ENCODE results near the gene ATF7.
"Not testable (repeated sequence)": the region's sequence is repeated elsewhere in the genome, so short reads cannot be mapped to it uniquely, and the experiment has no call there.

Gene ATF7

GRCh38 chr12:53551889-53552291 is 74.3 kb downstream of the ATF7 start:
- no peak for DNase-seq (ENCODE audit: low spot score)
- no peak for TF ChIP-seq CTCF (IDR thresholded peaks at IDR 0.05; ENCODE audit: extremely low read depth, missing control alignments)

- no peak for TF ChIP-seq CTCF (IDR thresholded peaks at IDR 0.05; ENCODE audit: extremely low read depth, missing control alignments)
- DNase-seq (ENCODE audit: low spot score): no peak
Observed at GRCh38 chr12:53550595-53550994, 75.6 kb downstream of the ATF7 start.

GRCh38 chr12:53550131-53550530 is 76.1 kb downstream of the ATF7 start:
- DNase-seq (ENCODE audit: low spot score): not testable (repeated sequence)

- DNase-seq (ENCODE audit: low spot score): not testable (repeated sequence)
Observed at GRCh38 chr12:53548354-53548753, 77.8 kb downstream of the ATF7 start.

GRCh38 chr12:53543539-53543938 is 82.6 kb downstream of the ATF7 start:
- TF ChIP-seq CTCF (IDR thresholded peaks at IDR 0.05; ENCODE audit: extremely low read depth, missing control alignments): peak; percentile 80
- DNase-seq (ENCODE audit: low spot score): peak; percentile 75

GRCh38 chr12:53539526-53539925 is 86.7 kb downstream of the ATF7 start:
- TF ChIP-seq CTCF (IDR thresholded peaks at IDR 0.05; ENCODE audit: extremely low read depth, missing control alignments): no peak

GRCh38 chr12:53538209-53538689 is 87.9 kb downstream of the ATF7 start:
- DNase-seq (ENCODE audit: low spot score): no peak
- no peak for TF ChIP-seq CTCF (IDR thresholded peaks at IDR 0.05; ENCODE audit: extremely low read depth, missing control alignments)

More at GRCh38 chr12:53539526-53539925, 86.7 kb downstream of the ATF7 start:
- DNase-seq (ENCODE audit: low spot score): no peak

- no peak for TF ChIP-seq CTCF (IDR thresholded peaks at IDR 0.05; ENCODE audit: extremely low read depth, missing control alignments)
- no peak for DNase-seq (ENCODE audit: low spot score)
Observed at GRCh38 chr12:53536962-53537361, 89.2 kb downstream of the ATF7 start.

GRCh38 chr12:53533471-53533870 is 92.7 kb downstream of the ATF7 start:
- no peak for TF ChIP-seq CTCF (IDR thresholded peaks at IDR 0.05; ENCODE audit: extremely low read depth, missing control alignments)
- no peak for DNase-seq (ENCODE audit: low spot score)

All from GM20000 (cell line).